ENCODE data around the gene GPD1L. TPM values are rescaled to one million over a fixed set of nuclear protein-coding genes. Genes with fewer than 3 reads are reported as not detected.

Gene GPD1L
- total and polyA plus RNA-seq, 2 of the 4 experiments (the other 2 are of a cell fraction) = 3.9 to 7.9 TPM

DNA sequence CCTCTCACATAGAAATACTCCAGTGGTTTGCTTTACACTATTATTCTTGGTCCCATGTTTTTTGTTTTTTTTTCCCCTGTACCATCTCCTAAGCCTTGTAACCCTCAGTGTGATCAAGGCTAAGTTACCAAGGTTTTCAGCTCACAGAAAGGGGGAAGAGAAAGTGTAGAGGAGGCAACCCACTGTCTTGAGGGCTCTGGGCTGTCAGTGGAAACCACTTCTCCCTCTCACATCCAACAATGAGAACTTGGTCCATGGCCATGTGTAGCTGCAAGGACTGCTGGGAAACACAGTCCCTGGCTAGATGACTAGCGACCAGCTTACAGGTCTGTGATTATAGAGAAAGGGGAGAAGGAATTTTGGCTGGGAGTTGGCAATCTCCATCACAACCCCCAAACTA lies 30.3 kb downstream of the GPD1L start:
- CTCF ChIA-PET = no interaction called here
- Histone ChIP-seq H4K8ac (ENCODE audit: low read depth in 2 of 2, low read length in 2 of 2) (no peak overlapping the region), H3K14ac (replicated peaks; ENCODE audit: low read depth, low read length) (no peak overlapping the region), H3K4ac (ENCODE audit: low read depth, low read length) (no peak overlapping the region), H3K9me1 (ENCODE audit: insufficient read depth, low read length) (no peaks in the 10 kb centered on the region), H3K23ac (ENCODE audit: low read depth, low read length) (no peak overlapping the region), H3K36me3 (ENCODE audit: control insufficient read depth, insufficient read depth, low read length) (no peaks in the 10 kb centered on the region), H3K4me3 (ENCODE audit: insufficient read depth, low read depth, low read length) (no peak overlapping the region), H2AFZ (replicated peaks; ENCODE audit: low read length, poor library complexity) (no peak overlapping the region), H3K27me3 (ENCODE audit: control insufficient read depth, insufficient read depth, low read length) (peaks cover 1% of the 10 kb centered on the region; the same call in 1 of the 2 replicates), H3K56ac (ENCODE audit: extremely low read depth, insufficient read depth, low read length) (no peak overlapping the region), H3K4me1 (ENCODE audit: control insufficient read depth, insufficient read depth, low read length) (no peaks in the 10 kb centered on the region), H2BK120ac (ENCODE audit: low read depth, low read length) (no peak overlapping the region), H3K18ac (ENCODE audit: low read depth, low read length) (no peak overlapping the region), H2AK9ac (replicated peaks; ENCODE audit: low read depth, low read length, poor library complexity) (no peak overlapping the region), H3K79me1 (ENCODE audit: low read depth in 1 of 2, low read length in 2 of 2) (no peaks in the 10 kb centered on the region), H3K9me3 (ENCODE audit: control insufficient read depth, insufficient read depth, low read length) (no peaks in the 10 kb centered on the region), H4K5ac (ENCODE audit: low read depth, low read length) (no peak overlapping the region), H2BK15ac (ENCODE audit: low read depth, low read length) (no peak overlapping the region), H2BK20ac (ENCODE audit: low read depth, low read length) (no peak overlapping the region), H3K4me2 (ENCODE audit: low read depth, low read length) (no peak overlapping the region), H2BK5ac (ENCODE audit: low read depth, low read length, poor library complexity, severe bottlenecking) (no peak overlapping the region), H3K27ac (ENCODE audit: insufficient read depth, low read length) (no peak overlapping the region), H2AK5ac (ENCODE audit: low read depth, low read length) (no peak overlapping the region), H4K91ac (ENCODE audit: insufficient read depth, low read depth, low read length) (no peak overlapping the region), H3K9ac (ENCODE audit: low read depth, low read length) (no peak overlapping the region), H4K20me1 (ENCODE audit: insufficient read depth, low read length) (no peaks in the 10 kb centered on the region)
- in situ Hi-C loops (cut with MboI; ENCODE audit: low sequenced_read_pairs) (loop anchor here (25.0 kb wide), 1 partner anchor 524 kb away; no protein-coding TSS in a partner anchor), intact Hi-C loops (cut with micrococcal nuclease) (no loop called here), dilution Hi-C loops (cut with HindIII; ENCODE audit: low sequenced_read_pairs, unreplicated experiment) (no loop called here)
- TF ChIP-seq MXI1 (IDR thresholded peaks at IDR 0.05; ENCODE audit: borderline replicate concordance, low read depth, low read length) (no peak), POLR2A (IDR thresholded peaks at IDR 0.05; ENCODE audit: low read depth, low read length) (no peak), USF2 (IDR thresholded peaks at IDR 0.05; ENCODE audit: low read depth, low read length) (no peak), RAD21 (IDR thresholded peaks at IDR 0.05; ENCODE audit: low read length) (no peak), MAZ (IDR thresholded peaks at IDR 0.05; ENCODE audit: borderline replicate concordance, low read depth, low read length) (no peak)
- BruUV-seq (replicated peaks) = no TSS peak
- ATAC-seq (ENCODE audit: low read depth) (no peak), DNase-seq (no peak)
- WGBS, 2 experiments (ENCODE audit: extremely low coverage in 2 of 2, insufficient read length in 1 of 2) = no CpG with 5 or more reads among the region's 1 CpG
- POLR2A ChIA-PET (ENCODE audit: unreplicated experiment) = no interaction called here
